ENCODE measurements around the gene NPTX2.

DNA sequence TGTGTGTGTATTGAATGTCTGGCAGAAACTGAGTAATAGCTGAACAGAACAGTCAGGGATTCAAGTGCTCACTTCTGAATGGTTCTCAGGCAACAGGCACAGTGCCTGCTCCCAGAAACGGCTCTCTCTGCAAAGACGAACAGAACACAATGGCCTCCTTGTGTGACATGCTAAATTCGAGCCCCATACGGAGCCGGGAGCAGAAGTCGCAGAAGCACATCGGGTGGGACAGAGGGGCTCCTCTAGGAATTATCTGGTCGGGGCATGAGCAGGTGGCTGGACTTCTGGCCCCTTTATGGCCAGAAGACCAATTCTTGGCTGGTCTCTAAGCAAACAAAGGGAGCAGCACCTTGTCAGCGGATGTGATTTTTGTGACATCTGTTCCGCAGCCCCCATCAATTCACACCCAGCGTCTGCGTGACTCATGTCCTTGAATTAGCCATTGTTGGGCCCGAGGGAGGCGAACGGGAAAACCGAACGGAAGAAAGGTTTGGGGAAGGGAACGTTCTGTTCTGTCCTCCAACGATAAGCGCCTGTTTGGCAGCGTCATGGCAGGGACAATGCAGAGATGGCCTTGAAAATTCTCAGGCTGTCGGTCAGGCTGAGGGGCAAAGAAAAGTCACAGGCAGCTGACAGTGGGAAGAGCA is 47.3 kb upstream of the NPTX2 start:
- no peak for TF ChIP-seq POLR2A (IDR thresholded peaks at IDR 0.05)
- TF ChIP-seq, protein P1, sequence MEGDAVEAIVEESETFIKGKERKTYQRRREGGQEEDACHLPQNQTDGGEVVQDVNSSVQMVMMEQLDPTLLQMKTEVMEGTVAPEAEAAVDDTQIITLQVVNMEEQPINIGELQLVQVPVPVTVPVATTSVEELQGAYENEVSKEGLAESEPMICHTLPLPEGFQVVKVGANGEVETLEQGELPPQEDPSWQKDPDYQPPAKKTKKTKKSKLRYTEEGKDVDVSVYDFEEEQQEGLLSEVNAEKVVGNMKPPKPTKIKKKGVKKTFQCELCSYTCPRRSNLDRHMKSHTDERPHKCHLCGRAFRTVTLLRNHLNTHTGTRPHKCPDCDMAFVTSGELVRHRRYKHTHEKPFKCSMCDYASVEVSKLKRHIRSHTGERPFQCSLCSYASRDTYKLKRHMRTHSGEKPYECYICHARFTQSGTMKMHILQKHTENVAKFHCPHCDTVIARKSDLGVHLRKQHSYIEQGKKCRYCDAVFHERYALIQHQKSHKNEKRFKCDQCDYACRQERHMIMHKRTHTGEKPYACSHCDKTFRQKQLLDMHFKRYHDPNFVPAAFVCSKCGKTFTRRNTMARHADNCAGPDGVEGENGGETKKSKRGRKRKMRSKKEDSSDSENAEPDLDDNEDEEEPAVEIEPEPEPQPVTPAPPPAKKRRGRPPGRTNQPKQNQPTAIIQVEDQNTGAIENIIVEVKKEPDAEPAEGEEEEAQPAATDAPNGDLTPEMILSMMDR (IDR thresholded peaks at IDR 0.05) = no peak
